ENCODE data around the gene TBX10. TPM values are rescaled to one million over a fixed set of nuclear protein-coding genes. Genes with fewer than 3 reads are reported as not detected.

TBX10 gene
- total RNA-seq, 1 experiment from 2014 or later, result not detected

DNA sequence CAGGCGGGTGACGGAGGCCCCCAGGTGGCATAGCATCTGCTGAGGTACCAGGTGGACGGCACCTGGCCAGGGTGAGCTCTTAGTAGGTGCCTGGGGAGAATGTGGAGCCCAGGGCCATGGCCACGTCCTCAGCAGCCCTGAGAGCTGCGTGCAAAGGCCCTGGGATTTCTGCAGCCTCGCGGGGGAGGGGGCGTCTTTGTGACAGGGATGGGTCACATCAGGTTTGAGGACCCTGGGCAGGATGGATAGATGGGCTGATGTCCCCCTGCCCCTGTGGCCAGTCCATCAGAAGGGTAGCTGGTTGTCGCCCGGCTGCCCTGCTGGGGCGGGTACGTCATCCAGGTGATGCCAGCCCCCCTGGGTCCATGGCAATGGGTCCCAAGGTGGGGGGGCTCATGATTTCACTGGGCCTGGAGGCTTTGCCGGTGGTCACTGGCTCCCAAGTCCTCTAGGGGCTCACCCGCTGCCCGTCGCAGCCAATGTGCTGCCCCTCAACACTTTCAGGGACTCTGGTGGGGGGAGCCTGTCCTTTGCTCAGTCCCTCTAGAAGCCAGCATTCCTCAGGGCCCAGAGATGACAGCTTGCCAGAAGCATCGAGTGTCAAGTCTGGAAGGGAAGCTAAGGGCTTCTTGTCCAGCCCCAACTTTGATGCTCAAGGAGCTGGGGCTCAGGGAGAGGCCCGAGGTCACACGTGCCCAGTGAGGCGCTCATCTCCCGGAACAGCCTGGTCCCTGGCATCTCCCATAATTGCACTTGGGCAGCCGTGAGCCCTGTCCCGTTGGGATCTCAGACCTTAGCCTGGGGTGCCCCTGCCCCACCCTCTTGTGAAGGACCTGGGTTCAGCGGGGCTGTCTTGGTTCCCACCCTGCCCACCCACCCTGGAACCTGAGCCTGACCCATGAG lies 777 bp downstream of the TBX10 start:
- no peak overlapping the region for H2AFZ ChIP-seq (ENCODE audit: low read depth, low read length, poor library complexity, severe bottlenecking)
- H3K9ac ChIP-seq (ENCODE audit: low read length), result no peak overlapping the region
- DNase-seq (ENCODE audit: low read depth, low spot score) (no peak), ATAC-seq (no peak)
- no peaks in the 10 kb centered on the region for H3K79me2 ChIP-seq (ENCODE audit: insufficient read depth, low read length)
- no TSS peak for BruUV-seq (replicated peaks)
- H3K4me2 ChIP-seq (ENCODE audit: low read length), result no peak overlapping the region
- H3K4me3 ChIP-seq (replicated peaks in 1 of 2; ENCODE audit: low read depth in 1 of 2, low read length in 2 of 2), result no peak overlapping the region
- H4K20me1 ChIP-seq (ENCODE audit: insufficient read depth), result no peaks in the 10 kb centered on the region
- CTCF ChIA-PET, result interaction anchor here (3.6 kb wide), 1 partner anchor 9 kb away, joined by 10 read pairs; the partner anchor contains the start of gene NUDT8
- RAD21 ChIA-PET (ENCODE audit: low non-redundant PET in 1 of 2, low total read pairs in 2 of 2, uncharacterized antibody in 2 of 2, unreplicated experiment in 2 of 2), result no interaction called here
- H3K36me3 ChIP-seq (ENCODE audit: control insufficient read depth in 1 of 2, insufficient read depth in 2 of 2, low read length in 2 of 2), result no peaks in the 10 kb centered on the region
- H3K4me1 ChIP-seq (ENCODE audit: control insufficient read depth in 1 of 2, insufficient read depth in 2 of 2, low read length in 2 of 2), result no peaks in the 10 kb centered on the region
- H3K9me2 ChIP-seq (ENCODE audit: insufficient read depth), result no peaks in the 10 kb centered on the region
- POLR2A ChIA-PET, result interaction anchor here (1.2 kb wide), 1 partner anchor 9 kb away, joined by 3 read pairs; the partner anchor contains the start of gene NUDT8
- H3K27me3 ChIP-seq (ENCODE audit: insufficient read depth, low read length), result no peaks in the 10 kb centered on the region
- intact Hi-C loops (cut with micrococcal nuclease), result loop anchor here (10.0 kb wide), 1 partner anchor 76 kb away; no protein-coding TSS in a partner anchor
- no peaks in the 10 kb centered on the region; a peak in 2 of 4 replicates for H3K9me3 ChIP-seq (ENCODE audit: control insufficient read depth in 1 of 2, insufficient read depth in 1 of 2, low read depth in 1 of 2, low read length in 2 of 2)
- no peak overlapping the region for H3K27ac ChIP-seq (ENCODE audit: low read depth, low read length)
- TF ChIP-seq, protein P1, sequence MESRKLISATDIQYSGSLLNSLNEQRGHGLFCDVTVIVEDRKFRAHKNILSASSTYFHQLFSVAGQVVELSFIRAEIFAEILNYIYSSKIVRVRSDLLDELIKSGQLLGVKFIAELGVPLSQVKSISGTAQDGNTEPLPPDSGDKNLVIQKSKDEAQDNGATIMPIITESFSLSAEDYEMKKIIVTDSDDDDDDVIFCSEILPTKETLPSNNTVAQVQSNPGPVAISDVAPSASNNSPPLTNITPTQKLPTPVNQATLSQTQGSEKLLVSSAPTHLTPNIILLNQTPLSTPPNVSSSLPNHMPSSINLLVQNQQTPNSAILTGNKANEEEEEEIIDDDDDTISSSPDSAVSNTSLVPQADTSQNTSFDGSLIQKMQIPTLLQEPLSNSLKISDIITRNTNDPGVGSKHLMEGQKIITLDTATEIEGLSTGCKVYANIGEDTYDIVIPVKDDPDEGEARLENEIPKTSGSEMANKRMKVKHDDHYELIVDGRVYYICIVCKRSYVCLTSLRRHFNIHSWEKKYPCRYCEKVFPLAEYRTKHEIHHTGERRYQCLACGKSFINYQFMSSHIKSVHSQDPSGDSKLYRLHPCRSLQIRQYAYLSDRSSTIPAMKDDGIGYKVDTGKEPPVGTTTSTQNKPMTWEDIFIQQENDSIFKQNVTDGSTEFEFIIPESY (IDR thresholded peaks at IDR 0.05; ENCODE audit: extremely low read depth, insufficient replicate concordance, low read length), result no peak
- TF ChIP-seq CBX3 (IDR thresholded peaks at IDR 0.05; ENCODE audit: low read depth) (no peak), EZH2 (IDR thresholded peaks at IDR 0.05) (no peak), ELF1 (IDR thresholded peaks at IDR 0.05; ENCODE audit: borderline replicate concordance, low read depth) (no peak), SIN3A (IDR thresholded peaks at IDR 0.05; ENCODE audit: low read depth) (no peak), YY1 (IDR thresholded peaks at IDR 0.05; ENCODE audit: extremely low read depth, insufficient replicate concordance, low read depth, low read length) (no peak), SP1 (IDR thresholded peaks at IDR 0.05; ENCODE audit: low read depth) (no peak), FOSL1 (IDR thresholded peaks at IDR 0.05; ENCODE audit: low read depth) (no peak), EGR1 (IDR thresholded peaks at IDR 0.05; ENCODE audit: low read depth) (no peak), SRF (IDR thresholded peaks at IDR 0.05; ENCODE audit: low read depth) (no peak), POLR2AphosphoS5 (IDR thresholded peaks at IDR 0.05; ENCODE audit: low read depth, low read length) (no peak), JUND (IDR thresholded peaks at IDR 0.05) (no peak), EZH2phosphoT487 (IDR thresholded peaks at IDR 0.05; ENCODE audit: borderline replicate concordance) (no peak), ZNF274 (IDR thresholded peaks at IDR 0.05; ENCODE audit: low read depth, low read length) (no peak), POLR2A (IDR thresholded peaks at IDR 0.05; ENCODE audit: borderline replicate concordance, extremely low read depth, insufficient read depth, insufficient read length) (no peak), TCF7L2 (IDR thresholded peaks at IDR 0.05; ENCODE audit: borderline replicate concordance, extremely low read depth, insufficient read depth, insufficient read length) (no peak)
- TF ChIP-seq, protein P2, sequence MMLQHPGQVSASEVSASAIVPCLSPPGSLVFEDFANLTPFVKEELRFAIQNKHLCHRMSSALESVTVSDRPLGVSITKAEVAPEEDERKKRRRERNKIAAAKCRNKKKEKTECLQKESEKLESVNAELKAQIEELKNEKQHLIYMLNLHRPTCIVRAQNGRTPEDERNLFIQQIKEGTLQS (IDR thresholded peaks at IDR 0.05), result no peak
- TF ChIP-seq, protein P3, sequence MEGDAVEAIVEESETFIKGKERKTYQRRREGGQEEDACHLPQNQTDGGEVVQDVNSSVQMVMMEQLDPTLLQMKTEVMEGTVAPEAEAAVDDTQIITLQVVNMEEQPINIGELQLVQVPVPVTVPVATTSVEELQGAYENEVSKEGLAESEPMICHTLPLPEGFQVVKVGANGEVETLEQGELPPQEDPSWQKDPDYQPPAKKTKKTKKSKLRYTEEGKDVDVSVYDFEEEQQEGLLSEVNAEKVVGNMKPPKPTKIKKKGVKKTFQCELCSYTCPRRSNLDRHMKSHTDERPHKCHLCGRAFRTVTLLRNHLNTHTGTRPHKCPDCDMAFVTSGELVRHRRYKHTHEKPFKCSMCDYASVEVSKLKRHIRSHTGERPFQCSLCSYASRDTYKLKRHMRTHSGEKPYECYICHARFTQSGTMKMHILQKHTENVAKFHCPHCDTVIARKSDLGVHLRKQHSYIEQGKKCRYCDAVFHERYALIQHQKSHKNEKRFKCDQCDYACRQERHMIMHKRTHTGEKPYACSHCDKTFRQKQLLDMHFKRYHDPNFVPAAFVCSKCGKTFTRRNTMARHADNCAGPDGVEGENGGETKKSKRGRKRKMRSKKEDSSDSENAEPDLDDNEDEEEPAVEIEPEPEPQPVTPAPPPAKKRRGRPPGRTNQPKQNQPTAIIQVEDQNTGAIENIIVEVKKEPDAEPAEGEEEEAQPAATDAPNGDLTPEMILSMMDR (IDR thresholded peaks at IDR 0.05 in 2 of 3, conservative IDR thresholded peaks at IDR 0.05 in 1 of 3; ENCODE audit: borderline replicate concordance in 1 of 3, insufficient read depth in 1 of 3, low read depth in 2 of 3, low read length in 2 of 3), result no peak
- TF ChIP-seq, protein P4, sequence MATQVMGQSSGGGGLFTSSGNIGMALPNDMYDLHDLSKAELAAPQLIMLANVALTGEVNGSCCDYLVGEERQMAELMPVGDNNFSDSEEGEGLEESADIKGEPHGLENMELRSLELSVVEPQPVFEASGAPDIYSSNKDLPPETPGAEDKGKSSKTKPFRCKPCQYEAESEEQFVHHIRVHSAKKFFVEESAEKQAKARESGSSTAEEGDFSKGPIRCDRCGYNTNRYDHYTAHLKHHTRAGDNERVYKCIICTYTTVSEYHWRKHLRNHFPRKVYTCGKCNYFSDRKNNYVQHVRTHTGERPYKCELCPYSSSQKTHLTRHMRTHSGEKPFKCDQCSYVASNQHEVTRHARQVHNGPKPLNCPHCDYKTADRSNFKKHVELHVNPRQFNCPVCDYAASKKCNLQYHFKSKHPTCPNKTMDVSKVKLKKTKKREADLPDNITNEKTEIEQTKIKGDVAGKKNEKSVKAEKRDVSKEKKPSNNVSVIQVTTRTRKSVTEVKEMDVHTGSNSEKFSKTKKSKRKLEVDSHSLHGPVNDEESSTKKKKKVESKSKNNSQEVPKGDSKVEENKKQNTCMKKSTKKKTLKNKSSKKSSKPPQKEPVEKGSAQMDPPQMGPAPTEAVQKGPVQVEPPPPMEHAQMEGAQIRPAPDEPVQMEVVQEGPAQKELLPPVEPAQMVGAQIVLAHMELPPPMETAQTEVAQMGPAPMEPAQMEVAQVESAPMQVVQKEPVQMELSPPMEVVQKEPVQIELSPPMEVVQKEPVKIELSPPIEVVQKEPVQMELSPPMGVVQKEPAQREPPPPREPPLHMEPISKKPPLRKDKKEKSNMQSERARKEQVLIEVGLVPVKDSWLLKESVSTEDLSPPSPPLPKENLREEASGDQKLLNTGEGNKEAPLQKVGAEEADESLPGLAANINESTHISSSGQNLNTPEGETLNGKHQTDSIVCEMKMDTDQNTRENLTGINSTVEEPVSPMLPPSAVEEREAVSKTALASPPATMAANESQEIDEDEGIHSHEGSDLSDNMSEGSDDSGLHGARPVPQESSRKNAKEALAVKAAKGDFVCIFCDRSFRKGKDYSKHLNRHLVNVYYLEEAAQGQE (IDR thresholded peaks at IDR 0.05; ENCODE audit: low read depth), result no peak

All from HCT116 (cell line).